Renal cortical epithelial cell (primary cell): ENCODE data around the gene MYZAP. TPM values are rescaled to one million over a fixed set of nuclear protein-coding genes. Genes with fewer than 3 reads are reported as not detected.
A peak's percentile ranks its signal among the peaks of the same experiment; 100 is the strongest.

ENCODE experiments used
- DNase-seq: peaks from one replicate; pipeline ENCODE4 v3.0.0-alpha.2; 2011; ENCODE audit warnings: low read depth
- total RNA-seq: library from RNA; depleted of rRNA; stranded (reverse); fragments of >200 nt; gene quantifications from 2 replicates; pipeline ENCODE4 v1.2.3, GENCODE V29; 2014

The MYZAP gene
- total RNA-seq, 1 donor from 2014 or later = 0.20 TPM

DNA sequence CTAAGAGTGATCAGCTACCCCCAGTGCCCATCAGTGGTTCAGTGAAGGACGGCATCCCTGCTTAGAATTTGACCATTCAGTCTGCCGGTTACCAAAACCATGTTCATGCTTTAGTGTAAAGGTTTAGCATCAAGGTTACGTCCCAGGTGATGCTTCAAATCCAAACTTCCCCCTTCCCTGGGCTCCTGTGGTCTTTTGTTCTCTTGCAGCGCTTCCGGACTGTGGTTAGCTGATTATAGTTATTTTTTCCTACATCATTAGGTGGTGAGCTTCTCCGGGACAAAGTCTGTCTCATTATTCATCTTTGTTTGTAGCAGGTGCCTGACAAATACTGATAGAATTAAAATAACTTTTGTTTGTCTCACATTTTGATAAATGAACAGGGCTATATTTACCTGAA lies 28.3 kb upstream of the MYZAP start:
- no peak for DNase-seq

DNA sequence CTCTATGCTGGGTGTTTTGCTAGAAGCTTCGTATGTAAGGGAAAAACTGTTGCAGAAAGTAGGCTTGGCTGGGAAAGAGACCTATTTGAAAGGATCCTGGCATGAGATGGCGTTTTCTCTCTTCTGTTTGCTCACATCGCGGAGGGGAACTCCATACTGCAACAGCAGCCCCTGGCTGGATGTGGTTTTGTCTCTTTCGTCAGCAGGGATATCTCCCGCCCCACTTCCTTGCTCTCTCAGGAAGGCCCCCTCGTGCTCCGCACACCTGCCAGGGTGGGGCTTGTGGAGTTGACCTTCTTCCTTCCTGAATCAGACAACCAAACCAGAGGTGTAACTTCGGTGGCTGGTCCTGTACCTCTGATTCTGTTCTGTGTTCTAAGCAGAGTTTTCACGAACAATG lies 26.4 kb upstream of the MYZAP start:
- DNase-seq = no peak

DNA sequence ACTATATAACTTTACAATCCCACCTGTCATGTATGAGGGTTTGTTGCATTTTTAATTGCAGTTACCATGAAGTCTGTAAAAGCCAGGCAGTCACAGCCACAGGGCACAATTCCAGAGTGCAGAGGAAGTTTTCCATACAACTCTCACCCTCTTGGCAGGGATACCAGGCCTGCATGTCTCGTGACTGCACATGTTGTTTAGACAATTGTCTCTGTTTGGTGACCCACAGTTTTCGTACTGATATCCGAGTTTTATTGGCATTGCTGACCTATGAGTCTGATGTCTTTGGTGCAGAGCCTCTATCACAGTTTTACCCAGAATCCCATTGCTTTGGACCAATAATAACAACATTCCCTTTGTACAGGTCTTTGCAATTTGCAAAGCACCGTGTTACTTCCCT lies 24.9 kb upstream of the MYZAP start:
- no peak for DNase-seq

DNA sequence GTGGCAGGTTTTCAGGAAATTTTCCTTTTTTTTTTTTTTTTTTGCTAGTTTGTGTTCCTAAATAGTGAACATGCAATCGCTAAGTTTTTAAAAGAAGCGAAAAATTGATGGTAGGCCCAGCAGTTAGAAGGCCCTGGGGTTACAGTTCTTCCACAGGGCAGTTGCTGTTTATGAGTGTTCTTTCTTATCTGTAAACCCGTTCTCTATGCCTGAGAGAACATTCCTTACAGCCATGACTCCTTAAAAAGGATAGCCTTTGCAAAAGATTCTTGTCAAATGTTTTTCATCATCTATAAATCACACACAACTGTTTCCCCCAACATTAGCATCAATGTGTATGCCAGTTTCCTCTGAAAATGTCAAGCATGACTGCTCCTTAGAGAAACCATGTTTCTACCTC lies 23.8 kb upstream of the MYZAP start:
- DNase-seq = peak; percentile 33

DNA sequence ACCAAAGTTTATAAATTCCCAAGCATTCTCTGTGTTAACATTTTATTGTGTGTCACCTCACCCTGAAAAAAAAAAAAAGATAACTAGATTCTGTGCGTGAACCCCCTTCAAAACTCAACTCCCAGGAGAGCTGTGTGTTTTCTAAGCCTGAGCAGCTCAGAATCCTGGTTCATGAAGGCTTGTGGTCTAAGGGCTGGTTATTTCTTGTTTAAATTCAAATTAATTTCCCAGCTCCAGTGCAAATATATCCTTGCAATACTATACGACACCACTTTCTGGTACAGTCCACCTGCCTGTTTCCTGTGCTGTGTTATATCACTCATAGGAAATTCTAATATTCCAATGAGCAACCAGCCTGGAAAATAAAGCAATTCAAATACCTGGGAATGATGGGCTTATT lies 23.4 kb upstream of the MYZAP start:
- DNase-seq = no peak

DNA sequence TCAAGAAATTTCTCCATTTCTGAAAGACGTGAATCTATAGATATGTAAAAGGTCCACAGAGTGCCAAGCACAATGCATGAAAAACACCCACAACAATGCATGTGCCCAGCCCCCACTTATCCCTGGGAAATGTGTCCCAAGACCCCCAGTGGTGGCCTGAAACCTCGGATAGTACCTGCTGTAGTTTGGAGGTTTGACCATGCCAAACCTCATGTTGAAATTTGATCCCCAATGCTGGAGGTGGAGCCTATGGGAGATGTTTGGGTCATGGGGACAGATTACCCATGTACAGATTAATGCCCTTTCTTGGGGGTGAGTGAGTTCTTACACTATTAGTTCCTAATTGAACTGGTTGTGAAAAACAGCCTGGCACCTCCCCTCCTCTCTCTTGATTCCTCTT lies 21.4 kb upstream of the MYZAP start:
- DNase-seq = no peak

DNA sequence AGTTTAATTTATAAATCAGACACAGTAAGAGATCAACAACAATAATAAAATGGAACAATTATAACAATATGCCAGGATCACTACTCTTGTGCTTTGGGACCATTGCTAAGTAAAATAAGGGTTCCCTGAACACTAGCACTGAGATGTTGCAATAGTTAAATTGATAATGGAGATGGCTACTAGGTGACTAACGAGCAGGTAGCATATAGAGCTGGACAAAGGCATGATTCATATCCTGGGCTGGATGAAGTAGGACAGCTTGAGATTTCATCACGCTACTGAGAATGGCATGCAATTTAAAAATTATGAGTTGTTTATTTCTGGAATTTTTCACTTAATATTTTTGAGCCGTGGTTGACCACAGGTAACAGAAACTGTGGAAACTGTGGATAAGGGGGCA lies 20.7 kb upstream of the MYZAP start:
- peak; percentile 80 for DNase-seq

DNA sequence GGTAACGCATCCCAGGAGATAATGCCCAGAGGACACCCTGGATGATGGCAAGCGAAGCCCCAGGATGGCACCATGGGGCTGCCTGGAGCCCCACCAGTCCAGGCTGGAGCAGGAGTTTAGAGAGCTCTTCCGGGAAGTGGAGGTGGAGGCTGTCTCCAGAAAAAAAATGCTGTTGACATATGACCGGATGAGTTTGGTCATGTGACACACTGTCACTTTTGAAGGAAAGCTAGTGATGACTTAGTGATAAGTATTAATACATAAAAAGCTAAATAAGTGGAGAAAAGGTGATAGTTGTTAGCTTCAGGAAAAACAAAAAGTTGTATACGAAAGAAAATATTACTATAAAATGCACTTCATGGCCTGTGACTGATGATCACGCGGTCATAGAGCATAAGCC lies 20.0 kb upstream of the MYZAP start:
- no peak for DNase-seq

DNA sequence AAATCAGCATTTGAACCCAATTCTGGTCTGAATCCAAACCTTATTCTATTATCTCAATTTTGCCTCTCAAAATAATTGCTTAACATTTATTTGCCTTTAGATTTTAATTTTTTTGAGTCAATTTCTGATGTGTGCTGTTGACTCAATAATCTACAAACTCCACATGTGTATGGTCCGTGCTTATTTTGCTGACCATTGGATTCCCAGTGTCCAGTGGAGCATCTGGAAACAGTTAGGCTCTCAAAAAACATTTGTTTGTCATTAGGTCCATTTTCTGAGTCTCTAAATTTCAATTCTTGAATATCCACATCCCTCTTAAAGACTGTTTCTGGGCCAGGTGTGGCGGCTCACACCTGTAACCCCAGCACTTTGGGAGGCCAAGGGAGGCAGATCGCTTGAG lies 19.2 kb upstream of the MYZAP start:
- DNase-seq = no peak

DNA sequence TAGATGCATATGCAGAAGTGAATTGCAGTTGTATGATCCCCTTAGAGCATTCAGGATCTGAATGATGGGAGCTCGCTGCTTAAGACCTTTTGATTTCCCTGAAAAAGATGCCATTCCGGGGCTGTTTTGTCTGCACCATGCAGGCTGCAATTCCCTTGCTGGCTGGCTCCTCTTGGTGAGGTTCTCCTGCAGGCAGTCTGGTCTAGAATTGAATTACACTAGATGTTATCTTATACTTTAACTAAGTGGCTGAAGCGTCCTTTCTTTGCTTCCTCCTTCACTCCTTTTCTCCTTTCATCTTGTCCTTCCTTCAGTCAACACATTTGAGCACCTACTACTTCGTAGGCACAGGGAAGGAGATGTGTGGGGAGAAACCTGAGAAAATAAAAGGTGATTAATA lies 18.6 kb upstream of the MYZAP start:
- DNase-seq = no peak

DNA sequence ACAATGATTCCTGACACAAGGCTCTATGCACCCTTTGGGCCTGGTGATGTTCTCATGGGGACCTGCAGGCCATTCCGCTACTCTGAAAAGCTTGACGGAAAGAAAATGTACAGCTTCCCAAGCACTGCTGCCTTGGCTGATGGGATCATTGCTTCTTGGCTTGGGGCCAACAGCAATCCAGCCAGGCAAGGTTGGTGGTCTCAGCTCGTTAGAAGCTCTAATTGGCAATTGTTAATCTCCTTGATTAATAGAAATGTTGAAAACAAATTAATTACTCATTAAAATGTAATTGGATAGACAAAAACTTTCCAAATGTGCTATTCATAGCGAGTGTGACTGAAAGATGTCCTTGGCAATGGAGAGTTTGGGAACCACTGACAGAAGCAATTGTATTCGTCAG lies 16.3 kb upstream of the MYZAP start:
- no peak for DNase-seq

DNA sequence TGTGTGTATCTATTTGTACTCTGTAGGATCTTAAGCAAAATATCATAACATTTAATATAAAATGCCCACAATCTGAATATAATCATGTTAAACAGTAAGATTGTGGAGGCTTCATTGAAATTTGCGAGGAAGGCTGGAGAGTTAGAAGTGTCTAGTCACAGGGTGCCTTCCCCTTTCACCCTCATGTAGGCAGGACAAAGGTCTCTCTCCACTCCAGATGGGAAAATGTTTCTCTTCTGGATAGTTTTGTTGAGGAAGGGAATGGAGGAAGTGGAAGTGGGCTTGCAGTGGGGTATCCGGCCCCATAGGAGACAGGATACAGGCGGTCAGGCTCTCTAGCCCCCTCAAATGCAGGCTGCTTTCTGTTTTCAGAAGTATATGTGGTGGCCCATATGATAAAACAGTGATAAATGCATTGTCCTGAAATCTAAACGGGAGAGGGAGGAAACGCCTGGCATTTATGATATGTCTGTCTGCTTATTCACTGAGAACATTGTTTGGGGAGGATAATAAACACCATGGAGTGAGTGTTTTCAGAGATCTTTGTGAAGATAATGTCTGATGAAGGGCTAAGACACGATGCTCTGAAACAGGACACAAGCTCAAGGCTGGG lies 13.3 kb upstream of the MYZAP start:
- DNase-seq = no peak

DNA sequence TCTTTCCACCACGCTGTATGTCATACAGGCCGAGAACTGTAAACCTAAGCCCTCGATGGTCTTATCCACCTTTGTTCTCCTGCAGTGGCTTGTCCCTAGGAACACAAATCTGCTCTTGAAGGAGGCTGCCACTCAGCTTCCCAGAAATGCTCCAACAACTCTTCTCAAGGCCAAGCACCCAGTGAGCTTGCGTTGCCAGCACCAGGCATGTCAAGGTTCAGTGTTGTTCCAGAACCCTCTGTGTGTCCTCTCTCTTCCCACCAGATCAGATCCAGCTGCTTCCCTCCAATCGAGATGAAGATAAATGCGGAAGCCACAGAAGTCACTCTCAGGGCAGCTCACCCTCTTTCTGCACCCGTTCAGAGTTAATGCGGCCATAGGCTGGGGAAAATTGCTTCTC lies 11.3 kb upstream of the MYZAP start:
- DNase-seq = no peak

DNA sequence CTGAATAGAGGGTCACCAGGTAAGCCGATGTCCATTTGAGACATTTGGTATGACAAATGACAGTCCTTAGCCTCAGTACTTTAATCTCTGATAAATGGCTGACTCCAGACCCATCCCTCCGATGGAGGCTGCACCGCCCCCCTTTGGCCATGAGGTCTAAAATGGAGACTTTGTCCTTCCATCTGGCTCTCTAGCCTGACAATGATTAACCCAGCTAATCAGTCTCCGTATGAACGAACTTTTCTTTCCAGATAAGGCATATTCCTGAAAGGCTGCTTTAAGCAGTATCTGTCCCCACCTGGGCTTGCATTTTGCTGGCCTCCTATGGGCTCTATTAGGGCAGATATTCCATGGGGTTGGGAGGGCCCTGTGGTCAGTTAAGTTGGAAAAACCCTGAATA lies 10.8 kb upstream of the MYZAP start:
- no peak for DNase-seq

DNA sequence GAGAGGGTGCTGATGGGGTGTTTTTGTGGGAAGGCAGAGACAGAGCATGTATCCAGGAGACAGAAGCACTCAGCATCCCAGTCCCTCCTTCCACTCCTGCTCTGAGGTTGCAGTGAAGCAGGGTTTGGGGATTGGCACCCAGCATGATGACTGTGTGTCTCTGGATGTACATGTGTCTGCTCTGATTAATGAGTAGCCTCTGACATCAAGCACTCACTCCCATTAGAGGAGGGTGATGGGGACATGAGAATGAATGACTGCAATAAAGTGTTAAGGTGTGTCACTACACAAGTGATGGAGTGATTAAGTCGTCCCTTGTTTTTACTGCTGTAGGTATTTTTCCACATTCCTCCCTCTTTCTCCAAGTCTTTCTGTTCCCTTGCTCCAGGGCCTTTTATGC lies 9.6 kb upstream of the MYZAP start:
- no peak for DNase-seq

DNA sequence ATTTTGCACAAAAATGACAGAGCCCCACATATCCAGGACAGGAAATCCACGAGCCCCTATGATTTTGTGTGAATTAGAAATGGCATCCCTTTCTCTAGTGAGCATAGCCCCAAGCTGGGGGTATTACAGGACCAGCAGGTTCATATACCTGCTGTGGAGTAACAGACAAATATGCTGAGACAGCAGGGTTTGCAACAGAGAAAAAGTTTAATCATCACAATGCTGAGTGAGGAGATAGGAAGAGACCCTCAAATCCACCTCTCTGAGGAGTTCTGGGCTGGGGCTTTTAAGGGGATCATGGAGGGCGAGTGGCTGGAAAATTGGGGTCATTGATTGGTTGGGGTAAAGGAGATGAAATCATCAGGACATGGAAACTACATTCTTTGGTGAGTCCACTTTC lies 8.4 kb upstream of the MYZAP start:
- no peak for DNase-seq

DNA sequence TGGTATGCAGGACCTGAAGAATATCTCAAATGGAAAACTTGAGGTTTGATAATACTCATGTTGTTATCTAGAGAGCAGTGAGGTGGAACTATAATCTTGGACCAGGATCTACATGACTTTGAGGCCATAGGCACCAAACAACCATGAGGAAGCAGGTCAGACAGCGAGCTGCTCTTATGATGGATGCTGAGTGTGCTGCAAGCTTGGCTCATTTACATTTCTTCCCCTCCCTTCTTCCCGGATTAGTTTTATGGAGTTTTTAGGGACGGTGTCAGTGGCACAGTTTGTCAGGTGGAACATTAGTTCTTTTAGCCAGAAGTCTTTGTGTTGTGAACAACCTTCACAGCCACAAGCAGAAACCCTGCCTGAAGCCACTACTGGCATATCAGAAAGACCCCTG lies 8.0 kb upstream of the MYZAP start:
- DNase-seq = no peak

DNA sequence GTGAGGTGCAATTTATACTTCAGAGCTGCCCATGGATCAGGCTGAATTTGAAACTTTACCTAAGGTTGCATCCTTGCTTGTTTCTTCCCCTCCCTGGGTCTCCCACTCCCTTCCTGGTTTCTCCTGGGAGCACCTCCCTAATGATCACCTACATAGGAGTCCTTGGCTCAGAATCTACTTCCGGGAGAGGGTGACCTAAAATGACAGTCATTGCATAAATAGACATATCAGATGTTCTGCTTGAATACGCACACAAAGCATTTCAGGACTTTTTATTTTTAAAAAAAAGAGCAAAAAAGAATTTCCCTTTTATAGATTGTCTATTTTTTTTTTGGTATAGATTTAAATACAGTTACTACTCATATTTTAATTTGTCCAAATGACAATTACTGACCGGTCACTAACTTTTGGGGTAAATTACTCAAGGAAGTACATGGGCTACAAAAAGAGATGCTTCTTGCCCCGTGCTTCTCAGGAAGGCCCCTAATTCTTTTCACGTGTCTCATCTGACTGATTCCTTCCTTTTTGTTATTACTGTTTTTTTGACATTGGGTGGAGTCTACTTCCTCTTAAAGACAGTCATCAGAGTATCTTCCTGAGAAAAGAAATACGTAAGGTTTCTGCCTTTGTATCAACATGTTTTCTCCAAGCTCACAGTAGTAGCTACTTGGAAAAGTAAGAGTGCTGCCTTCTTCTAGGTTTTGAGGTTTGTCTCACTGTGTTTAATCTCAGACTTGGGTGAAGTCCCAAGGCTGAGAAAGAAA lies 4.9 kb upstream of the MYZAP start:
- DNase-seq = no peak

DNA sequence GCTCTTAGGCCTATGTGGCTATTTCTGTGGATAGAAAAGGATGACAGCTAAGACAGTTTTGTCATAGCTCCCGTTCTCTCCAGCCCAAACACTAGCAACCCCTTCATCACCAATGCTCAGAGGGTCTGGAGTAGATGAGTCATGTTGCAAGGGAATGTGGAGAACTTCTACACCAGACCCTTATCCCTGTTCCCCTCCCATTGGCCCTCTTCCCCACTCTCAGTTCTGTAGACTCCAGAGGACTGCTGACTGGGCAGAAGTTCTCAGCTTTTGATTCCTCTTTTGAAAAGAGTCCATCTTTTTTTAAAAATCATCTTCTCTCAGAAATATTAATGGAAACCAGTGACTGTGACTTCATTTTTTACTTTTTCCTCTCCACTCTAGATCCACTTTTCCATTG lies 2.4 kb upstream of the MYZAP start:
- DNase-seq = no peak

DNA sequence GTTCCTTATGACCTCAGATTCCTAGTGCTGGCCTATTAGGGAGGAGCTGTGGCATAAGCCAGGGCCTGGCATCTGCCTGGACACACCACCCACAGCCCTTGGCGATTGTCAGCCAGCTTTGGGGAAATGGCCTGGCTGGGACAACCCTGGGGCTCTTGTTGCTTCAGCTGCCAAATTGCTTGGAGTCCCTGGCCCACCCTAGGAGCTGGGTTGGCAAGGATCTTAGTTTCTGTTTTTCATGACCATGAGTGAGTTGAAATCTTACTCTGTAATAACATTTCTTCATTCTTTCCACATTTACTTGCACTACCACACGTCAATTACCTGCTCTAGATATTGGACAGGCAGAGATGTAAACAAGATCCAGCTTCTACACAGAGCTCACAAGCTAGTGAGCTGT lies 1.9 kb upstream of the MYZAP start:
- DNase-seq = no peak

DNA sequence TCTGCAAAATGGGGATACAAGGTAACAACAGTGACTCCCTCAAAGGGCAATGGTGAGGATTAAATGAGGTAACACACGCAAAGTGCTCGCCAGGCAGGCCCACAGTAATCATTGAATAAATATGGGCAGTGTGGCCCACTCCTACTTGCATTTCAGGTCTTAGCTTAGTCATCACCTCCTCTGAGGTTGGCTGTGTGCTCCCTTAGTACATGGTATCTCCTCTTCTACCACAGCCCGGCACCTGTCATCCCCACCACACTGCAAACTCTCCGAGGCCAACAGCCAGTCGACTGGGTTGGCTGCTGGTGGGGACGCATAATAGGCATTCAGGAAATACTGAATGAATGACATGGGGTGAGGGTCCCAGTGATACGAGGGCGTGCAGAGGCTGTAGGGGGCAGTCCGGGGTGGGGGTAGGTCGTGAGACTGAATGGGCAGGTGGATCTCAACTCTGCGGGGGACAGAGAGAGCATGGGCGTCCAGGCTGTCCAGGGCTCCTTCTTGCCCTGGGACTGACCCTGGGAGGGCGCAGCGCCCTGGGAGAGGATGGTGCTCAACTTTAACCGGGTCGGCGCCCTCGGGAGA lies 375 bp upstream of the MYZAP start:
- DNase-seq = no peak

DNA sequence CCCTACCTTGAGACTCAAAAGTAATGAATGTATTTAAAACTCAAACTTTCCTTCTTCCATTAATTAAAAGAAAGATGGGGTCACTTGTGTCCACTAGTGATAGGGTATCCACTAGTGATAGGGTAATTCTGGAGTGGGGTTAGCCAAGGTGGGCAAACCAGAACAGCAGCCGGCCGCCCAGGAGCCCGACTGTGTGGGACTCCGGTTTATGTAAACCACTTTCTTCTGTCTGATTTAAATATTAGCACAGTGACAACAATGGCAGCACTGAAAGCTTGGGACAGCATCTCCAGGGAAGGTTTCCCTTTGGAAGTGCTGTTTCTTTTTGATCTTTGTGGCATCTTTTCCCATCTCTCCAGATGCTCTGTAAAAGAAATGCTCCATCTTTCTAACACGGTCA lies 722 bp downstream of the MYZAP start:
- DNase-seq = no peak

DNA sequence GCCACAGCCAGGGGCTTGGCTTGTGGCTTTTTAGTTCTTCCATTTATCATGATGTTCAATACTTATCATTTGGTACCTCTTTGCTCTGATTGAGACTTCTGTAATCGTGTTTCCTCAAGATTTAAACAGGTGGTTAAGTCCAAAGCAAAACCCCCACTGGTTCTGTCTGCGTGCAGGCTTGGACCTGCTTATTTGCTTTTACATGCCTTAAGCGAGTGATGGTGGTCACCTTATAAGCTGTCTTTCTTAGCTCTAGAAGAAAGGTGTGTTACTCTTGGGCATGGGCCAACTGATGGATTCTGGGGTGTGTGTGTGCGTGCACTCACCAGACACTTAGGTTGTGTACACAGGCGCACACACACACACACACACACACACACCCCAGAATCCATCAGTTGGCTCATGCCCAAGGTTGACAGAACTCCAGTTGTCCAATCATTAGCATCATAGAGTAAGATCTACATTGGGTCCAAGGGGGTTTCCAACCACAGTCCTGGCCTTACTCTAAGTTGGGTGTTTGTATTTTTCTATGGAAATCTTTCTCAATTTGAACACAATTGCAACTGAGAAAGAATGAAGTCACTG lies 1.2 kb downstream of the MYZAP start:
- DNase-seq = no peak
